ENCODE data around the gene MRPL44.
"Not testable (repeated sequence)": the region's sequence is repeated elsewhere in the genome, so short reads cannot be mapped to it uniquely, and the experiment has no call there.

The MRPL44 gene

GRCh38 chr2:223972656-223973102 is 15.4 kb downstream of the MRPL44 start:
- DNase-seq, result no peak

DNA sequence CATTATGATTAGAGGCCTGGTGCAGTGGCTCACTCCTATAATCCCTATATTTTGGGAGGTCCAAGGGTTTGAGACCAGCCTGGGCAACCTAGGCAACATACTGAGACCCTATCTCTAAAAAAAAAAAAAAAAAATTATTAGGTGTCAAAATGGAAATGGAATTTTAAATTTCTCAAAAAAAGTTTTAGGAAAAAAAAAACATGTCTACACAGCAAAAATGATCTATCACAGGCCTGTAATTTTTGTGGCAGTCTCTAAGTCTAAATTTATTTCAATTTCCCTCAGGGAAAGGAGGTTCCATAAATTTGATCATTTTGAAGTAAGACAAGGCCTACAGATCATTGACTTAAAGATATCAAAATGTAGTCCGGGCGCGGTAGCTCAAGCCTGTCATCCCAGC is 16.3 kb downstream of the MRPL44 start:
- DNase-seq, result no peak

- no peak for DNase-seq
Measured at GRCh38 chr2:223976635-223977226, 19.5 kb downstream of the MRPL44 start.

- DNase-seq, result no peak
Measured at GRCh38 chr2:223978451-223978850, 21.2 kb downstream of the MRPL44 start.

- no peak for DNase-seq
Measured at GRCh38 chr2:223979730-223980396, 22.6 kb downstream of the MRPL44 start.

- no peak for DNase-seq
Measured at GRCh38 chr2:223980397-223980735, 23.1 kb downstream of the MRPL44 start.

DNA sequence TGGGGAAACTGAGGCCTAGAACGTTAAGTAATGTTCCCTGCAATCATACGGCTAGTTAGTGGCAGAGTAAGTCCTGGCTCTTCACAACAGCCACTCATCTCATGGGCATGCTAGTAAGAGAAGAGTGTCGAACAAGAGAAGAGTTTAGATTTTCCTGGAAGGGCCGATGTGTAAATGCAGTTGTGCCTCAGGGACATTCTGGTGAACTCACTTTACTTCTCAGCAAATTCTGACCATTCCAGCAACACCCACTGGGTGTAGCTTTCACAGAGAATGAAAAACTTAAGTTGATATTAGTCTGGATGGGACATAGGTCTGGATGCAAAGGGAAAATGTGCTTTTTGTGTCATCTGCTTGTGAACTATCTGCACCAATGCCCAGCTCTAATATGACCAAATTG is 23.5 kb downstream of the MRPL44 start:
- no peak for DNase-seq

GRCh38 chr2:223981241-223981640 is 24.0 kb downstream of the MRPL44 start:
- no peak for DNase-seq

- no peak for DNase-seq
Measured at GRCh38 chr2:223989206-223989855, 32.1 kb downstream of the MRPL44 start.

- DNase-seq, result no peak
Measured at GRCh38 chr2:223989856-223990232, 32.6 kb downstream of the MRPL44 start.

DNA sequence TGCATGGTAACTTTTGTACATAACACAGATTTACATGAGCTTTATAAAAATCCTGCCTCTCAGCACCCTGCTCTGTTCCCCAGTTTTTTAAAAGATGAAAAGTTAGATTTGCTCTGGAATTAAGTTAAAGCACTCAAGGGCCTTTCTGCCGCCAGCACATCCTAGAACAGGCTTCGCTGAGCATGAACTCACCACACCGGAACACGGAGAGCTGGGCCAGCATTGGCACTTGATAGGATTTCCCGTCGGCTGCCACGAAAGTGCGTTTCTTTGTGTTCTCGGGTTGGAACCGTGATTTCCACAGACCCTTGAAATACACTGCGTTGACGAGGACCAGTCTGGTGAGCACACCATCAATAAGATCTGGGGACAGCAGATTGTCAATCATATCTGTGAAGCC is 34.3 kb downstream of the MRPL44 start:
- no peak for DNase-seq

GRCh38 chr2:223993634-223994232 is 36.5 kb downstream of the MRPL44 start:
- DNase-seq, result peak; percentile 52

DNA sequence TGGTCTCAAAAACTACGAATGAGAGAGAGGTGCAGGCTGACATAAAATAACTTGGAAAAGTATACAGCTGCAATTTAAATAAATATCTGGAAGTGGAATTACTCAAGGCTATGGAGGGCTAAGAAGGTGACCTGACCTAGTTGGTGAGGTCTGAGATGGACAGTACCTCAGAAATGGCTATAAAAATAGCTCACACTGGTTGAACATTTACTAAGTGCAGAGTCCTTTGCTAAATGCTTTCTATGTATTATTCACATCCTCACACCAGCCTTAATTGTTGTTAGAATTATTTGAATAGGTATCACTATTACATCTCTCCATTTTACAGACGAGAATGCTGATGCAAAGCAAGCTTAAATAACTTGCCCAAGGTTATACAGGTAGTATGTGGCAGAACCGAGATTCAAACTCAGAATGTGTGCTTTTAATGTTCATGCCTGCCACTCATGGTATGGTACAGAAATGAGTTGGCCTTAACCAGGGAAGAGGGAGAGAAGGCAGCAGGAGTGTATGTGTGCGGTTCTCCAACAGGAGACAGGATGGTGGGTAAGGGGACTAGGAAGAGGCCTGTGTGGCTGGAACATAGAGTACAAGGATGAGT is 37.4 kb downstream of the MRPL44 start:
- no peak for DNase-seq

GRCh38 chr2:223995569-223995968 is 38.3 kb downstream of the MRPL44 start:
- no peak for DNase-seq

DNA sequence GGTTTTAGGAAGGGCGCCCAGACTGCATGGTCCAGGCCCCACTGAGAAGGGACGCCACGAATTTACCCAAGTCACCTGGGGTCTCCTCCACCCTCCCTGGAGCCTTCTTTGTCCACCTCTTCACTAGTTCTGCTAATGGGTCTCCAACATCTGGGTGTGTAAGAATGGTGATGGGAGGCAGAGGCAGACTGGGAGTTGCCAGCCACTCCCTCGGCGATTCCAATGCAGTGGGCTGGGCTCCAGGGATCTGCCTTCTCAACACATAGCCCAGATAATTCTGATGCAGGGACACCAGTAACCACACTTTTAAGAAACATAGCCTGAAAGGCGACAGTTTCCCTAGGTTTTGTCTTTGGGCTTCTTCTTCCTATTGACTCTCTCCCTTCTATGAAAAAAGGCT is 39.1 kb downstream of the MRPL44 start:
- DNase-seq, result no peak

DNA sequence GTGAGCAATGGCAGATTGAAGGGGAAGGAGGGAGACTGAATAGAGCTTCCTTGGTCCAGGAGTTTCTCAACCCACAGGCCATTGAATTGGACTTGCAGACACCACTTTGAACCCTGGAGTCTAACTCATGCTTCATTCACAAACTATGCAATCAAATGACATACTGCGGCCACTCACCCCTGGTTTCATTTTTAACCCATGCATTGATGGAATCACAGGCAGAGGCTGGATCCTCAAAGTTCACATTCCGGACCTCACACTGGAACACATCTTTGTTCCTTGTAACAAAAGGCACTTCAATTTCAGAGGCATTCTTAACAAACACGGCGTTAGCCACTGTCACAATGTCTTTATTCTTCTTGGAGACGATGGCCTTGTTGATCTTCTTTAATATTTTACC is 40.7 kb downstream of the MRPL44 start:
- DNase-seq, result no peak

DNA sequence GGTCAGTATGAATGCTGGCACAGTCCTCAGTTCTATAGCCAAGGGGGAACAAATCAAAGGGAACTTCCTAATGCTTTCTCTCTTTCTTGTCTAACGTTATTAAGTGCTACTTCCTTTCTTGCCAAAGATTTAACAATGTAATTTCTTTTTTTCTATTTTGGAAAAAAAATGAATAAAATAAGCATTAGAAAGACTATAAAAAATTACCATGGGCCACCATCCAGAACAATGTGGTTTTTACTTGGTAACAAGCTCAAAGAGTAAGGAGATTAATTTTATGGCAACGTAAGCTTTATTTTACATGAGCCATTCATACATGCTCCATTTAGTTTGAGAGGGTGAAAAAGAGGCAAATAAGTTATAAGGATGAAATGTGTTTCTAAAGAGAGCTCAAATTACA is 41.7 kb downstream of the MRPL44 start:
- no peak for DNase-seq

GRCh38 chr2:223999862-224000261 is 42.6 kb downstream of the MRPL44 start:
- no peak for DNase-seq

DNA sequence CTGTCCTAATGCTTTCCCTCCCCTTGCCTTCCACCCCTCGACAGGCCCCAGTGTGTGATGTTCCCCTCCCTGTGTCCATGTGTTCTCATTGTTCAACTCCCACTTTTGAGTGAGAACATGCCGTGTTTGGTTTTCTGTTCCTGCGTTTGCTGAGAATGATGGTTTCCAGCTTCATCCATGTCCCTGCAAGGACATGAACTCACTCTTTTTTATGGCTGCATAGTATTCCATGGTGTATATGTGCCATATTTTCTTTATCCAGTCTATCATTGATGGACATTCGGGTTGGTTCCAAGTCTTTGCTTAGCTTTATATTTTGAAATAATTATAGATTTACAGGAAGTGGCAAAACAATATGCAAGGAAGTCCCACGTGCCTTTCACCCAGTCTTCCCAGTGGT is 43.4 kb downstream of the MRPL44 start:
- DNase-seq, result not testable (repeated sequence)

GRCh38 chr2:224004105-224004695 is 46.9 kb downstream of the MRPL44 start:
- no peak for DNase-seq

GRCh38 chr2:224008702-224009261 is 51.5 kb downstream of the MRPL44 start:
- no peak for DNase-seq

GRCh38 chr2:224009605-224010315 is 52.5 kb downstream of the MRPL44 start:
- DNase-seq, result no peak
